Keratinocyte (primary cell): Measurements from ENCODE around the gene WAS. TPM values are rescaled to one million over a fixed set of nuclear protein-coding genes. Genes with fewer than 3 reads are reported as not detected.
A peak's percentile ranks its signal among the peaks of the same experiment; 100 is the strongest.
"Not testable (repeated sequence)": the region's sequence is repeated elsewhere in the genome, so short reads cannot be mapped to it uniquely, and the experiment has no call there.

Experiments used
- DNase-seq: peaks from one replicate; pipeline ENCODE4 v3.0.0-alpha.2; 2011; ENCODE audit warnings: low read depth, missing footprints, low spot score
- FAIRE-seq: peaks from 2 replicates; lab custom pipeline; 2011; peaks lifted over from hg19 to GRCh38; lab: Jason Lieb, UNC
- H2AFZ ChIP-seq: 2 replicates; pipeline ENCODE4 v1.6.0; 2012; ENCODE audit warnings: low read length, control low read depth, inconsistent platforms; ENCODE audit not compliant: control insufficient read depth
- H3K27ac ChIP-seq: 2 replicates; pipeline ENCODE4 v1.5.1; 2011; ENCODE audit warnings: low read length; ENCODE audit not compliant: control insufficient read depth, insufficient read depth
- H3K27me3 ChIP-seq: 3 replicates; pipeline ENCODE4 v1.6.0; 2011; ENCODE audit warnings: low read length; ENCODE audit not compliant: control insufficient read depth, insufficient read depth; ENCODE audit errors: extremely low read depth
- H3K36me3 ChIP-seq, 2 experiments: 2 replicates in 1 of 2; 3 replicates in 1 of 2; pipeline ENCODE4 v1.5.1; 2011; ENCODE audit warnings: low read length in 2 of 2, mild to moderate bottlenecking in 1 of 2; ENCODE audit not compliant: control insufficient read depth in 2 of 2, insufficient read depth in 2 of 2; ENCODE audit errors: extremely low read depth in 1 of 2
- H3K4me1 ChIP-seq: 3 replicates; pipeline ENCODE4 v1.5.1; 2011; ENCODE audit warnings: low read length; ENCODE audit not compliant: control insufficient read depth, insufficient read depth; ENCODE audit errors: extremely low read depth
- H3K4me2 ChIP-seq: 3 replicates; pipeline ENCODE4 v1.6.0; 2011; ENCODE audit warnings: low read depth, low read length; ENCODE audit not compliant: control insufficient read depth, insufficient read depth; ENCODE audit errors: extremely low read depth
- H3K4me3 ChIP-seq, 3 experiments: fragments of 200-600 bp in 1 of 3; sonication (generic) in 1 of 3; 2 replicates in 2 of 3; 3 replicates in 1 of 3; pipeline ENCODE4 v1.5.1; 2011 to 2016; ENCODE audit warnings: low read length in 3 of 3, mild to moderate bottlenecking in 3 of 3, control low read depth in 2 of 3, inconsistent platforms in 1 of 3, low read depth in 1 of 3, mixed read lengths in 1 of 3, mixed run types in 1 of 3, moderate library complexity in 1 of 3; ENCODE audit not compliant: control insufficient read depth in 2 of 3, insufficient read depth in 2 of 3; ENCODE audit errors: extremely low read depth in 1 of 3
- H3K79me2 ChIP-seq: 2 replicates; pipeline ENCODE4 v1.6.0; 2012; ENCODE audit warnings: low read length; ENCODE audit not compliant: control insufficient read depth, insufficient read depth
- H3K9ac ChIP-seq: 3 replicates; pipeline ENCODE4 v1.6.0; 2011; ENCODE audit warnings: low read length; ENCODE audit not compliant: control insufficient read depth, insufficient read depth; ENCODE audit errors: extremely low read depth
- H3K9me1 ChIP-seq: 3 replicates; pipeline ENCODE4 v1.6.0; 2011; ENCODE audit warnings: low read length; ENCODE audit not compliant: control insufficient read depth, insufficient read depth; ENCODE audit errors: extremely low read depth
- H3K9me3 ChIP-seq: 2 replicates; pipeline ENCODE4 v1.5.1; 2012; ENCODE audit warnings: low read depth, low read length; ENCODE audit not compliant: control insufficient read depth
- H4K20me1 ChIP-seq: 3 replicates; pipeline ENCODE4 v1.6.0; 2011; ENCODE audit warnings: low read length; ENCODE audit not compliant: control insufficient read depth, insufficient read depth; ENCODE audit errors: extremely low read depth
- CTCF ChIP-seq, 3 experiments: IDR thresholded peaks in 1 of 3; conservative IDR thresholded peaks in 1 of 3; optimal IDR thresholded peaks in 1 of 3; 2 replicates in 2 of 3; 3 replicates in 1 of 3; pipeline versions ENCODE3 to v1.5.1; 2011; ENCODE audit warnings: low read length in 3 of 3, mild to moderate bottlenecking in 3 of 3, moderate library complexity in 2 of 3, control low read depth in 1 of 3, inconsistent platforms in 1 of 3; ENCODE audit not compliant: insufficient read depth in 2 of 3; ENCODE audit errors: extremely low read depth in 1 of 3
- EZH2 ChIP-seq: IDR thresholded peaks from one replicate; pipeline ENCODE4 v1.6.1; 2012; ENCODE audit warnings: inconsistent platforms, mild to moderate bottlenecking, low read length, moderate library complexity
- dilution Hi-C: fragments of 300-500 bp; cut with MboI; formaldehyde crosslinking; loops from one replicate; pipeline ENCODE4 v1.7.0; 2020; ENCODE audit warnings: low sequenced_read_pairs; ENCODE audit not compliant: extremely low pct_ligation_motif_present
- polyA plus RNA-seq, 5 experiments: library from polyadenylated mRNA; depleted of rRNA in 3 of 5; stranded (reverse) in 3 of 5; stranded (forward) in 1 of 5; unstranded in 1 of 5; fragments of >200 nt; gene quantifications; 1 replicate in 1 of 5; 2 replicates in 3 of 5; 3 replicates in 1 of 5; pipeline versions ENCODE4 v1.2.1 to v1.2.3, GENCODE V29; 2011 to 2012; ENCODE audit warnings: missing spikeins in 2 of 5, low read depth in 1 of 5, low replicate concordance in 1 of 5

Gene WAS
- polyA plus RNA-seq, 1 donor (not counting 4 experiments of a cell fraction or from before 2014, with no cell fraction given): 0.07 TPM

DNA sequence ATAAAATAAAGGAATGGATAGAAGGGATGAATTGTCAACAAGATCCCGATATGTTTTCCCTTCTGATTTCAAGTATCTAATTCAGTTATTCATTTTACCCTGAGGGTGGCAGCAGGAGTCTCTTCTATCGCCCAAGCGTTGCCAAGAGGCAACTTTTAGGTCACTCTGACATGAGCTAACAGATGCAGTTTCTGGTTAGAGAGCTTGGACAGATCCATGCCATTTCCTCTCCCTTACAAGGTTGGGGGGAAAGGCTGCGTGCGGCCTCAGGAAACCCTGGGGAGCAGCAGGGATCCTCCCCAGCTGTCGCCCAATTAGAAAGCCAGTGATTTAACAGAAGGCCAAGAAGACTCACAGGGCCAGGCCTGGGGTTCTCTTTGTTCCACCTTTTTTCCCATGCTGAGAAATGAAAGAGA lies 35.3 kb upstream of the WAS start:
- dilution Hi-C loops: no loop called here
- DNase-seq (no peak), FAIRE-seq (no peak)

GRCh38 chrX:48649102-48649501 lies 34.5 kb upstream of the WAS start:
- no peak overlapping the region for H3K9ac ChIP-seq
- H3K27ac ChIP-seq: no peak overlapping the region
- no peak overlapping the region for H3K4me2 ChIP-seq
- H3K27me3 ChIP-seq: peaks cover 3% of the 10 kb centered on the region
- no peaks in the 10 kb centered on the region for H3K4me1 ChIP-seq
- FAIRE-seq (no peak), DNase-seq (no peak)
- H3K4me3 ChIP-seq: no peak overlapping the region
- no peaks in the 10 kb centered on the region for H3K9me3 ChIP-seq
- no peaks in the 10 kb centered on the region for H3K79me2 ChIP-seq
- no peak overlapping the region for H2AFZ ChIP-seq
- no peaks in the 10 kb centered on the region for H4K20me1 ChIP-seq
- no peaks in the 10 kb centered on the region for H3K9me1 ChIP-seq
- TF ChIP-seq EZH2 (no peak), CTCF (optimal IDR thresholded peaks at IDR 0.05 in 1 of 3, IDR thresholded peaks at IDR 0.05 in 1 of 3, conservative IDR thresholded peaks at IDR 0.05 in 1 of 3; ENCODE audit: extremely low read depth in 1 of 3, insufficient read depth in 2 of 3, low read length in 3 of 3) (no peak)
- dilution Hi-C loops: no loop called here
- H3K36me3 ChIP-seq: no peaks in the 10 kb centered on the region

More for the DNA sequence above, 35.3 kb upstream of the WAS start:
- H3K27ac ChIP-seq: no peak overlapping the region
- no peaks in the 10 kb centered on the region for H3K9me1 ChIP-seq
- H3K27me3 ChIP-seq: no peaks in the 10 kb centered on the region
- no peak overlapping the region for H3K9ac ChIP-seq
- no peaks in the 10 kb centered on the region for H4K20me1 ChIP-seq
- H3K9me3 ChIP-seq: no peaks in the 10 kb centered on the region
- H3K36me3 ChIP-seq: no peaks in the 10 kb centered on the region
- TF ChIP-seq EZH2: no peak
- TF ChIP-seq CTCF (optimal IDR thresholded peaks at IDR 0.05 in 1 of 3, IDR thresholded peaks at IDR 0.05 in 1 of 3, conservative IDR thresholded peaks at IDR 0.05 in 1 of 3; ENCODE audit: extremely low read depth in 1 of 3, insufficient read depth in 2 of 3, low read length in 3 of 3): peak in 1 of 3 experiments; percentile 8
- no peaks in the 10 kb centered on the region for H3K79me2 ChIP-seq
- H3K4me2 ChIP-seq: no peak overlapping the region
- no peak overlapping the region for H3K4me3 ChIP-seq
- no peaks in the 10 kb centered on the region for H3K4me1 ChIP-seq
- no peak overlapping the region for H2AFZ ChIP-seq

DNA sequence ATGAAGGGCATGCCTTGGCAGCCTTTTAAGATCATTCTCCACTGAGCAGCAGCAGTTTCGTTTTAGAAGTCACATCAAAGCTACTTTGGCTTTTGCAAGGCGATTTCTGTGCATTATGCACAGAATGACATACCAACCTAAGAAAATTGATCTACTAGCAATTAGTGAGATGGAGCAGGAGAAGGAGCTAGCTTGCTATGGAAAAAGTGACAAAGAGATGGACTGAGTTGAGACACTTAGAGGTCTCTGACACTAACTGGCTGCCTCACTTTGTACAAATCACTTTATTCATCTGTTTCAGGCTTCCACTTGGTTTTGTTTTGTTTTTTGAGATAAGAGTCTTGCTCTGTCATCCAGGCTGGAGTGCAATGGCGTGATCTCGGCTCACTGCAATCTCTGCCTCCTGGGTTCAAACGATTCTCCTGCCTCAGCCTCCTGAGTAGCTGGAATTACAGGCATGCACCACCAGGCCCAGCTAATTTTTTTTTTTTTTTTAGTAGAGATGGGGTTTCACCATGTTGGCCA lies 31.5 kb upstream of the WAS start:
- FAIRE-seq, H3K9me1 ChIP-seq, H3K36me3 ChIP-seq, H3K4me3 ChIP-seq, H2AFZ ChIP-seq, H3K27me3 ChIP-seq, DNase-seq, H3K9me3 ChIP-seq, H3K4me2 ChIP-seq, H3K27ac ChIP-seq, H4K20me1 ChIP-seq, H3K9ac ChIP-seq, H3K79me2 ChIP-seq, dilution Hi-C loops, H3K4me1 ChIP-seq: not testable (repeated sequence)

DNA sequence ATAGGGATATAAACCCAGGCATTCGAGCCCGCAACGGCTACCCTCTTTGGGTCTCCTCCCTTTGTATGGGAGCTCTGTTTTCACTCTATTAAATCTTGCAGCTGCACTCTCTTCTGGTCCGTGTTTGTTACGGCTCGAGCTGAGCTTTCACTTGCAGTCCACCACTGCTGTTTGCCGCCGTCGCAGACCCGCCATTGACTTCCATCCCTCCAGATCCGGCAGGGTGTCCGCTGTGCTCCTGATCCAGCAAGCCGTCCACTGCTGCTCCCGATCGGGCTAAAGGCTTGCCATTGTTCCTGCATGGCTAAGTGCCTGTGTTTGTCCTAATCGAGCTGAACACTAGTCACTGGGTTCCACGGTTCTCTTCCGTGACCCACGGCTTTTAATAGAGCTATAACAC lies 28.9 kb upstream of the WAS start:
- H3K79me2 ChIP-seq, dilution Hi-C loops, H2AFZ ChIP-seq, H3K9ac ChIP-seq, H3K4me1 ChIP-seq, H3K36me3 ChIP-seq, DNase-seq, H3K4me2 ChIP-seq, H3K27me3 ChIP-seq, FAIRE-seq, H3K27ac ChIP-seq, H4K20me1 ChIP-seq, H3K9me3 ChIP-seq, H3K9me1 ChIP-seq, H3K4me3 ChIP-seq: not testable (repeated sequence)
